Activated CD4-positive, alpha-beta T cell treated with anti-CD3 and anti-CD28 coated beads, Interleukin-2, amount 50 U/mL, for 48 hours (primary cell): ENCODE results near the gene TK2.
A peak's percentile ranks its signal among the peaks of the same experiment; 100 is the strongest.
"Not testable (repeated sequence)": the region's sequence is repeated elsewhere in the genome, so short reads cannot be mapped to it uniquely, and the experiment has no call there.

Source experiments
- DNase-seq, 2 experiments: peaks; one replicate each; pipeline ENCODE4 v3.0.0-alpha.2; 2020

The TK2 gene

GRCh38 chr16:66519482-66520373, 30.2 kb downstream of the TK2 start:
- no peak for DNase-seq

- no peak for DNase-seq
These were observed 32.2 kb downstream of the TK2 start for GRCh38 chr16:66517586-66518263.

DNA sequence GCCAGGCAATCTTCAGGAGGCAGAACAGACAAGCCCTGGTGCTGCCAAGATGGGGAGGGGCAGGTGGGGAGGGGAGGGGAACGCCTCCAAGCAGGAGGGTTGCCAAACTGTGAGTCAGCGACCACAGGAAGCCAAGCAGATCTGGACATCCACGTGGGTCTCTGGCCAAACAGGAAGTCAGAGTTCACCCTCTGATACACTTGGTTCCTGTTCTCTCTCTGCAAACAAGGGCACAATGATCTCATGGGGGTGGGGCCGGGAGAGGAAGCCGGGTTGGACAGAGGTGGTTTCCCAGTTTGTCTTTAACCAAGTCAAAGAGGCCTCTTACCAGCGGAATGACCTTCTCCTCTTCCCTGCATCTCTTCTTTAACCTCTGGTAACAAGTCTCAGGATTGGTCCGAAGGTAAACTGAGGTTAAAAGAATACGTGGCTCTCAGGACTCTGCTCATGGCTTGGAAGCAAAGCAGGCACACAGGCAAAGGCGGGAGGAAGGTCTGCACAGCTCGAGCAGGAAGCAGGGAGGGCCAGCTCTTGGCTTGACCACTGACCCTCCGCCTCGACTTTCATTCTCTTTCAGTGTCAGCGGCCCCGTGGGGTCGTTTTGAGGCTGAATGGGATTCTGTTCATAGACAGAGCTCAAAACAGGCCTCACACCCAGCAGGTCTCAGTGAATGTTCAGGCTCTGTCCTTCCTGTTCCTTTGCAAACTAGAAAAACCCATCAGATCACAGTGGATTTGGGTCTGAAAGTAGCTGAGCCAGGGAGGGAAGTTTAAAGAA, 32.9 kb downstream of the TK2 start:
- peak; percentile 85 to 90 for DNase-seq

DNA sequence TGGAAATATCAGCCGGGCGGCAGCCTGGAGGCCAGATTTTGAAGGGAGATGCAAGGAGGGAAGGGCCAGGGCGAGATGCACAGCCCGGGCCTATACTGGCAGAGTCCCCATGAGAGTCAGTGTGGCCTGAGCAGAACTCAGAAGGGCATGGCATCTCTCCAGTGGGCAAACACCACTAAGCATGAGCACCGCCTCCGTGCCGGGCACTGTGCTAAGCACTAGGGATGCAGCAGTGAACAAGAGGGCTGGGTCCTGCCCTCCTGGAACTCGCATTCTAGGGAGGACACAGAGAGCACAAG, 33.5 kb downstream of the TK2 start:
- no peak for DNase-seq

- peak; percentile 39 to 58 for DNase-seq
These were observed 34.1 kb downstream of the TK2 start for GRCh38 chr16:66515596-66516508.

- not testable (repeated sequence) for DNase-seq
These were observed 34.8 kb downstream of the TK2 start for GRCh38 chr16:66514980-66515595.

DNA sequence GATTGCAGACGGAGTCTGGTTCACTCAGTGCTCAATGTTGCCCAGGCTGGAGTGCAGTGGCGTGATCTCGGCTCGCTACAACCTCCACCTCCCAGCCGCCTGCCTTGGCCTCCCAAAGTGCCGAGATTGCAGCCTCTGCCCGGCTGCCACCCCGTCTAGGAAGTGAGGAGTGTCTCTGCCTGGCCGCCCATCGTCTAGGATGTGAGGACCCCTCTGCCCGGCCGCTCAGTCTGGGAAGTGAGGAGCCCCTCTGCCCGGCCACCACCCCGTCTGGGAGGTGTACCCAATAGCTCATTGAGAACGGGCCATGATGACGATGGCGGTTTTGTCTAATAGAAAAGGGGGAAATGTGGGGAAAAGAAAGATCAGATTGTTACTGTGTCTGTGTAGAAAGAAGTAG, 35.5 kb downstream of the TK2 start:
- DNase-seq: not testable (repeated sequence)

GRCh38 chr16:66513111-66513723, 36.7 kb downstream of the TK2 start:
- DNase-seq: no peak

- no peak for DNase-seq
These were observed 37.4 kb downstream of the TK2 start for GRCh38 chr16:66512272-66513110.

- DNase-seq: no peak
These were observed 38.2 kb downstream of the TK2 start for GRCh38 chr16:66511602-66512271.

DNA sequence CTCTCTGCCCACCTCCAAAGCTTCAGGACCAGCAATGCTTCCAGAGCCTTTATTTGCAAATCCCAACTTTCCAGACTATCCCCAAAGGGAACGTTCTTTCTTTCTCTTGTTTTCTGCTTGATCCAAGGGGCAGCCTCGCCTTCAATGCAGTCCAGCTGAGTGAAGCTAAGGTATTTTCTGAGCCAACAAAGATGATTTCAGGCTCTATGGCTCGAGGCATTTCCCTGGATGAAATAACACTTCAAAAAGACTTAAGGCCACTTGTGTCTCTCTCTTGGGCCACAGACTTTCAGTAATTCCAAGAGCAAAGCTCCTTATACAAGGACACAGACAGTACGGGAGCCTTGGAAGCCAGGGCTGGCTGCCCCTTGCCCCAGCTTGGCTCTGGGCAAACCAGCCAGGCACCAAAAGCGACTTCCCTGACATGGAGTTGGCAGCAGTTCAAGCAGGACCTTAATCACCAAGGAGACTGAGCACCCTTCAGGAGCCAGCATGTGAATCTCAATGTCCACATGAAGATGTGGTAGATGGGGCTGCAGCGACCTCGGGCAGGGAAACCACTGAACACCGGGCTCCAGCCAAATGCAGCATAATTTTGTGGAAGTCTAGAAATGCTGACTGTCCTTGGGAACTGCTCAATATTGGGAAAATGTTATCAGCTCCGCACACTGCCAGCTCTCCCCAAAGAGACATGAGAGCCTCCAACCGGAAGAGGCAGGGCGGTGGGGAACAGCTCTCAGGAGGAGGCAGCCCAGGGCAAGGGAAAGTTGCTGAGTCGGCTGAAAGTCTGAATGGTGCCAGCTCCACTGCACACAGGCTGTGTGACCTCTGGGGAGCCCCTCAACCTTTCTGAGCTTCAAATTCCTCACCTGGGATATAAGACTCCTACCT, 39.0 kb downstream of the TK2 start:
- DNase-seq: no peak

- no peak for DNase-seq
These were observed 39.6 kb downstream of the TK2 start for GRCh38 chr16:66510298-66510697.

- DNase-seq: no peak
These were observed 40.3 kb downstream of the TK2 start for GRCh38 chr16:66509576-66509975.

DNA sequence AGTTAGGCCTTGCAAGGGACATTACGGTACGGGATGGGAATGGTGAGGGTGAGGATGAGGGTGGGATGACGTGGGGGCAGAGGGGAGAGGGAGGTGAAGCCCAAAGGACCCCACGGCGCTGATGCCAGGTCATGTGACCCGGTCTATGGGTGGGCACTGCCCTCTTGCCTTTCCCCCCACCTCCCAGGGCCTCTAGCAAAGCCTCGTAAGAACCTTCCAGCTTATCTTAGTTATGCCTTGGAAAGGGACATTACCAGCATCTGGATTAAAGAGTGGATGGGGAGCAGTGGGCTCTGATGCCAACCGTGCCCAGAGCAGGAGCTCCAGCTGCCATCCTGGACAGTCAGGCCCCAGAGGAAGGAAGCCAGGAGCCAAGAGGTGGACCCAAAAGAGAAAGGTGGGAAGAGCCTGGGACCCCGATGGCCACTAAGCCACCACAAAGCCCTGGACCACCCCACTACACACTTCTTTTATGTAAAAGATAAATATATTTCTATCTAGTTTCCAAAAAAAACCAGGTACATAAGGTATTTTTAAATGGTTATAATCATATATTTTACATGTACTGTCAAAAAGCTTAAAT, 40.9 kb downstream of the TK2 start:
- DNase-seq: no peak

DNA sequence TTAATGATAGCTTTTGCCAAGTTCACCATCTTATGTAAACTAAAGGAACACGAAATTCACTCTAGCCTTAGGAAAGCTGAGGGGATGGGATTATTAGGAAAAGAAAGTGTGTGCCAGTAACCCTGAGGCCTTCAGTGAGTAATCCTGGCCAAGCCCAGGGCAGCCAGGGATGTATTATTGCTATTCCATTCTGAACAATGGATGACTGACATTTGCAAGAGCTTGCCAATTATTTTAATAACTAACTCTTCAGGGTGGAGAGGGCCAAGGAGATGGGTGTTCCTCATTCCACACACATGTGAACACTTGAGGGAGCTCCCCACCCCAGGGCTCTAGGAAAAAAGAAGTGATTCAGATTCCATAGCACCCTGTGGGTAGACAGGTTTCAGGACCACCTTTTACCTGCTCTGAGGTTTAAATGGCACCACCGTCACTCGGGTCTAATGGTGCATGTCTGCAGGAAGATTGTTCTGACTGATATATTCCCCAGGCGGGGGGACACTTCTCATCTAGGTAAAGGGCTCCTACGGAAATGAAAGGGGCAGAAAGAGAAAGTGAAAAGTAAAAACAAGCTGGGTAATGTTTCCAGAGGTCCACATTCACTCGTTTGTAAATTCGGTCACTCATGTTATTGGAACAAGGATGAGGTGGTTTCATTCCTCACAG, 41.5 kb downstream of the TK2 start:
- no peak for DNase-seq

DNA sequence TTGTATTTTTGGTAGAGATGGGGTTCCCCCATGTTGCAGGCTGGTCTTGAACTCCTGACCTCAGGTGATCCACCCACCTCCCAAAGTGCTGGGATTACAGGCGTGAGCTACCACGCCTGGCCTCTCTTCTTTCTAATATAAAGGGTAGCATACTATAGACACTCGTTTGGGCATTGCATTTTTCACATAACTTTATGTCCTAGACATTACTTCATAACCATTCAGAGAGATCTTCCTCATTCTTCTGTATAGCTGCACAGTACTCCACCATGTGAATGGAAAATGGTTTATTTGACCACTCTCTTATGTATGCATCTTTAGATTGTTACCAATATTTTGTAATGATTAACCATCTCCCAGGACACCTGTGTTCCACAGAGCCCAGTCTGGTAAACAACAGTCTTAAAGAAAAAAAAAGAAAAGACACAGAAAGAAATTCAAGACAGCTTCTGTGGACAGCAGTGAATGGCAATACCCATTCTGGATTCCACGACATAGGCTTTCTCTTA, 42.1 kb downstream of the TK2 start:
- no peak for DNase-seq

DNA sequence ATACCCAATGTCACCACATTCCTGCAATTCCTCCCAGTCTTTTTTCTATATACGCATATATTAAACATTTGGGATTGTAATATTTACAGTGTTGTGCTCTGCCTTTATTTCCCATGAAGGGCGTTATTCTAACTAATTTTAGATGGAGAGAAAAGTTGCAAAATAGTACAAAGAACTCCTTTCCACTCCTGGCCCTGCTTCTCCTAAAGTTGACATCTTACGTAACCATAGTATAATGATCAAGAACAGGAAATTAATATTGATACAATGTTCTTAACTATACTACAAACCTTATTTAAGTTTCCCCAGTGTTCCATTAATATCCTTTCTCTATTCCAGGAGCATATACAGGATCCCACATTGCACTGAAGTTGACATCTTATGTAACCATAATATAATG, 46.3 kb downstream of the TK2 start:
- no peak for DNase-seq

- DNase-seq: no peak
These were observed 46.9 kb downstream of the TK2 start for GRCh38 chr16:66503030-66503429.
